Psoas muscle (tissue), 8 donors: ENCODE results near the gene ABLIM2. TPM values are rescaled to one million over a fixed set of nuclear protein-coding genes. Genes with fewer than 3 reads are reported as not detected.

ENCODE experiments used
- ATAC-seq, 4 donors: fragments of 200-7000 bp; cut with Tn5 transposase; one replicate each; pipeline ENCODE4 v1.9.1; 2020; ENCODE audit warnings: moderate library complexity in 3 of 4, mild to moderate bottlenecking in 2 of 4
- DNase-seq, 2 donors: peaks; one replicate each; pipeline ENCODE4 v3.0.0-alpha.2; 2020
- H3K27ac ChIP-seq: fragments of 200-600 bp; one replicate; pipeline ENCODE4 v1.8.0; 2022
- H3K27me3 ChIP-seq, 3 donors: fragments of 200-600 bp in 1 of 3; one replicate each; pipeline versions ENCODE4 v1.6.1 to v1.8.0; 2013 to 2022; ENCODE audit warnings: low read length in 2 of 3, mild to moderate bottlenecking in 2 of 3, moderate library complexity in 1 of 3; ENCODE audit not compliant: insufficient read depth in 3 of 3
- H3K36me3 ChIP-seq, 2 donors: fragments of 200-600 bp in 1 of 2; one replicate each; pipeline versions ENCODE4 v1.6.1 to v1.8.0; 2013 to 2022; ENCODE audit warnings: low read depth in 1 of 2, mild to moderate bottlenecking in 1 of 2, moderate library complexity in 1 of 2; ENCODE audit not compliant: insufficient read depth in 1 of 2
- H3K4me1 ChIP-seq: fragments of 200-600 bp; one replicate; pipeline ENCODE4 v1.8.0; 2022
- H3K4me3 ChIP-seq: fragments of 200-600 bp; one replicate; pipeline ENCODE4 v1.8.0; 2022; ENCODE audit warnings: mild to moderate bottlenecking
- H3K9me3 ChIP-seq: fragments of 200-600 bp; one replicate; pipeline ENCODE4 v1.8.0; 2022
- WGBS, 3 donors: extraction: QIAGEN DNeasy Blood & Tissue Kit; methylation state at CpG; one replicate each; pipeline versions ENCODE4 v1.1.6 to v1.1.7; 2013; 5-methylcytosine and 5-hydroxymethylcytosine counted together
- intact Hi-C, 2 donors: fragments of 100-400 bp; cut with DNase I; formaldehyde crosslinking; loops; one replicate each; pipeline versions ENCODE4 v1.11.0 to v1.14.2; 2022
- polyA plus RNA-seq, 3 donors: library from polyadenylated mRNA; stranded (reverse); fragments of 200-250 nt; gene quantifications; one replicate each; pipeline ENCODE4 v1.2.3, GENCODE V29; 2013
- total RNA-seq, 4 donors: library from RNA; stranded (reverse); fragmentation: NEBNext Ultra II Directional in 2 of 4; extraction: Animal tissue kit (Norgen Biotek cat#: 25700) in 2 of 4; gene quantifications; one replicate each; pipeline versions ENCODE4 v1.2.1 to v1.2.4, GENCODE V29; 2021 to 2023
- TF ChIP-seq, protein P1 (sequence below): fragments of 200-600 bp; IDR thresholded peaks from one replicate; pipeline ENCODE4 v1.8.0; 2022; ENCODE audit warnings: antibody characterized with exemption
- donor health status: healthy with polysubstance abuse.
- donor health status: DM: no; HTN: no; CAD: no; lungs with moderate emphysema.
- donor health status: Bipolar disorder and iron deficiency.
- donor health status: healthy.
- donor health status: DM: yes; HTN: yes; CAD: no.
- donor health status: DM: no; HTN: no; CAD: no.
- donor health status: DM: no; HTN: no; CAD: no.
- donor health status: DM: yes; HTN: yes; CAD: no.

The ABLIM2 gene
- total and polyA plus RNA-seq, 7 donors: 82.2 to 956 (median 292) TPM

DNA sequence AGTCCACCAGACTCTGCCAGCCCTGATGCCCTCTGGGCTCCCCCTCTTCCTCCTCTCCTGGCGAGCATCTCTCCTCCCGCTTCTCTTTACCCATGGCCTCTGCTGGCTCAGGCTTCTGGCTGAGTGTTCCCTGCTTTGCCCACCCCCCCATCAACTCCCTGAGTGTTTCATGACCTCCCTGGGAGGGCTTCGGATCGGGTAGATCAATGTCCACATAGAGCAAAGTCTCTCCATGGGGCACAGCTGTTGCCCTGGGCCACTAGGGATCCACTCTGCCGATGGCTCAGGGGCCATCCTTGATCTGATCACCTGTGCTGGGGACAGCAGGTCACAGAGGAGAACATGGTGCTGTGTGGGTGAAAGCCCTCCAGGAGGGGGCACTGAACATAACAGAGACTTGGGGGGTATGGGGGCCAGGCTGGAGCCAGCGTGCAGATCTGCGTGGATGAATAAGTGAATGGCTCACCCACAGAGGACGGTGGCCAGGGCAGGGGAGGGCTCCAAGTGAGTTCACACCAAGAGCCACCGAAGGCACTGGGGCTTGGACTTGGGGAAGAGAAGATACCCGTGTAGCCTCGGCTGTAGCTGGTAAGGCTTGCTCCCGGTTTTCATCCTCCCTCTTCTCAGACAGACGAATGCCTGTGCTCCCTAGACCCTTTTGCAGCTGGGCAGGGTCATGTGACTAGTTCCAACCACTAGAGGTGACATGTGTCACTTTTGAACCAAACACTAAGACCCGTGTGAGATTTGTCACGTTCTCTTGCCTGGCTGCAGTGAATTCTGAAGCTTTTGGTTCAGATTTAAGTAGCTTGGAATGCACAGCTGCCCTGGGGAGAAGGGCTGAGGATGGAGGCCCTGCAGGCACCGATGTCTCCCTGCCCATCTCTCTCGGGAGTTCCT lies 195.8 kb downstream of the ABLIM2 start:
- Histone ChIP-seq H3K4me1 (peaks cover 34% of the 10 kb centered on the region), H3K27me3 (no peaks in the 10 kb centered on the region), H3K9me3 (no peaks in the 10 kb centered on the region), H3K36me3 (peaks cover 0 to 17% of the 10 kb centered on the region in 2 donors), H3K4me3 (no peak overlapping the region), H3K27ac (no peak overlapping the region)
- TF ChIP-seq, protein P1, sequence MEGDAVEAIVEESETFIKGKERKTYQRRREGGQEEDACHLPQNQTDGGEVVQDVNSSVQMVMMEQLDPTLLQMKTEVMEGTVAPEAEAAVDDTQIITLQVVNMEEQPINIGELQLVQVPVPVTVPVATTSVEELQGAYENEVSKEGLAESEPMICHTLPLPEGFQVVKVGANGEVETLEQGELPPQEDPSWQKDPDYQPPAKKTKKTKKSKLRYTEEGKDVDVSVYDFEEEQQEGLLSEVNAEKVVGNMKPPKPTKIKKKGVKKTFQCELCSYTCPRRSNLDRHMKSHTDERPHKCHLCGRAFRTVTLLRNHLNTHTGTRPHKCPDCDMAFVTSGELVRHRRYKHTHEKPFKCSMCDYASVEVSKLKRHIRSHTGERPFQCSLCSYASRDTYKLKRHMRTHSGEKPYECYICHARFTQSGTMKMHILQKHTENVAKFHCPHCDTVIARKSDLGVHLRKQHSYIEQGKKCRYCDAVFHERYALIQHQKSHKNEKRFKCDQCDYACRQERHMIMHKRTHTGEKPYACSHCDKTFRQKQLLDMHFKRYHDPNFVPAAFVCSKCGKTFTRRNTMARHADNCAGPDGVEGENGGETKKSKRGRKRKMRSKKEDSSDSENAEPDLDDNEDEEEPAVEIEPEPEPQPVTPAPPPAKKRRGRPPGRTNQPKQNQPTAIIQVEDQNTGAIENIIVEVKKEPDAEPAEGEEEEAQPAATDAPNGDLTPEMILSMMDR: no peak
- 59 to 65% (median 61%) methylated on average over 16 to 17 of the region's 17 CpGs for WGBS, 3 donors
- peak in 1 of 2 donors; percentile 65 for DNase-seq
- intact Hi-C loops: no loop called here
- ATAC-seq: peak in 3 of 4 donors; percentile 4 to 10 (median 10)

GRCh38 chr4:7960790-7961655 lies 197.6 kb downstream of the ABLIM2 start:
- 54 to 64% (median 61%) methylated on average over 19 of the region's 19 CpGs for WGBS, 3 donors

DNA sequence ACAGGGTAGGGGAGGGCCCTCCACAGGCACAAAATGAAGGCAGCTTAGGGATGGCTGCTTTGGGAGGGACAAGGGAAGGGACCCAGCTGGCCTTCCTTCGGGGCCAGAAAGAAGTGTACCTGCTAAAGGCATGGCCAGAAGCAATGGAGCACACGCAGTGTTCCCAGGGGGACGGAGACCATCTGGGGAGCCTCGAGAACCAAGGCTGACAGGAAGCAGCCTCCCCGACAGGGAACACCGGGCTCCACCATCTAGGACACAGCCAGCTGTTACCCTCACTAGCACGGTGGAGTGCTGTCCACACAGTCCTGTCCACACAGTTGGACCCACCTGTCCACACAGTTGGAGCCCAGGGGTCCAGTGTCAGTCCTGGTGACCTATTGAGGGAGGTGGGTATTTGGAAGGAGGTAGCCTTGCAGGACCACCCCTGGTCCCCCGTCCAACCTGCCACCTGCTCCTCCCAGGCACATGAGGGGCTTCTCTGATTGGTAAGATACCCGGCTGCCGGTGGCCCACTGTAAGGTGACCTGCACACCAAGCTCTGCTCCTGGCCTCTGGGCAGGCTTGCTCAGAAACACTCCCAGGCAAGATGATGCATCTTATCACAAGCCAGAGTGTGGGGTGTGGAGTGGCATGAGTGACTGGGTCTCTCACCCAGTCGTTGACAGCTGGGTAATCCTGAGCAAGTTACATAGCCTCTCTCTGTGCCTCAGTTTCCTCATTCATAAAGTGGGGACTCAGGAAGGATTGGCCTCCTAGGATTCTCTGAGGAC lies 198.4 kb downstream of the ABLIM2 start:
- Histone ChIP-seq H3K27ac (peak overlapping the region; percentile 62), H3K4me1 (peaks cover 16% of the 10 kb centered on the region), H3K36me3 (no peaks in the 10 kb centered on the region), H3K4me3 (no peak overlapping the region), H3K9me3 (no peaks in the 10 kb centered on the region), H3K27me3 (no peaks in the 10 kb centered on the region)
- 76 to 77% (median 77%) methylated on average over 11 of the region's 11 CpGs for WGBS, 3 donors
- peak in 1 of 2 donors; percentile 65 for DNase-seq
- intact Hi-C loops: no loop called here
- ATAC-seq: peak; percentile 15 to 31 (median 24)
- TF ChIP-seq, protein P1: no peak

More at GRCh38 chr4:7960790-7961655, 197.6 kb downstream of the ABLIM2 start:
- Histone ChIP-seq H3K36me3 (no peaks in the 10 kb centered on the region), H3K9me3 (no peaks in the 10 kb centered on the region), H3K4me3 (no peak overlapping the region), H3K27me3 (no peaks in the 10 kb centered on the region), H3K27ac (peak overlapping the region; percentile 62), H3K4me1 (peaks cover 22% of the 10 kb centered on the region)
- DNase-seq: peak in 1 of 2 donors; percentile 44
- TF ChIP-seq, protein P1: no peak
- intact Hi-C loops: no loop called here
- ATAC-seq: peak; percentile 9 to 22 (median 14)

DNA sequence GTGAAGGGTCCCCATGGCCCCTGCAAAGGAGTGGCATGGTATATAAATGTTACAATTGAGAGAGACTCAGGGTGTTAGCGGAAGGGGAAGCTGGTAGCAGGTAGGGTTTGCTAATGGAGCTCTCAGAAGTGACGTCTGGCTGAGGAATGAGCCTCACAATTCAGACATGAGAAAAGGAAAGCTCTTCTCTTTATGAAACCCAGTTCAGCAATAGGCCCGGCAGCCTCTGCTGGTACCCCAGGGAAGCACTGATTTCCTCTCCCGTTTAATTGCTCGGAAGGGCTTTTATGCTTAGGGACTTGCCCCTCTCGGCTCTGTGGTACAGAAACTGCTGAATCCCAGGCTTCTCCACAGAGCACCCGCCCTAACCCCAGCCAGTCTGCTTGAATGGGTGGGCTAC lies 199.5 kb downstream of the ABLIM2 start:
- TF ChIP-seq, protein P1: no peak
- H3K4me3 ChIP-seq: no peak overlapping the region
- no peaks in the 10 kb centered on the region for H3K9me3 ChIP-seq
- H3K4me1 ChIP-seq: peaks cover 16% of the 10 kb centered on the region
- H3K36me3 ChIP-seq: no peaks in the 10 kb centered on the region
- ATAC-seq (no peak), DNase-seq (no peak)
- H3K27me3 ChIP-seq: no peaks in the 10 kb centered on the region
- H3K27ac ChIP-seq: no peak overlapping the region
- intact Hi-C loops: no loop called here
- WGBS, 3 donors: 79 to 85% (median 84%) methylated on average over 7 of the region's 7 CpGs
